AML-193 (cell line): ENCODE results near the gene TCAF1.

Experiments used
- DNase-seq, 2 experiments: peaks; one replicate each; lab custom pipeline; 2025; lab: John Stamatoyannopoulos, UW

Gene TCAF1, protein sequence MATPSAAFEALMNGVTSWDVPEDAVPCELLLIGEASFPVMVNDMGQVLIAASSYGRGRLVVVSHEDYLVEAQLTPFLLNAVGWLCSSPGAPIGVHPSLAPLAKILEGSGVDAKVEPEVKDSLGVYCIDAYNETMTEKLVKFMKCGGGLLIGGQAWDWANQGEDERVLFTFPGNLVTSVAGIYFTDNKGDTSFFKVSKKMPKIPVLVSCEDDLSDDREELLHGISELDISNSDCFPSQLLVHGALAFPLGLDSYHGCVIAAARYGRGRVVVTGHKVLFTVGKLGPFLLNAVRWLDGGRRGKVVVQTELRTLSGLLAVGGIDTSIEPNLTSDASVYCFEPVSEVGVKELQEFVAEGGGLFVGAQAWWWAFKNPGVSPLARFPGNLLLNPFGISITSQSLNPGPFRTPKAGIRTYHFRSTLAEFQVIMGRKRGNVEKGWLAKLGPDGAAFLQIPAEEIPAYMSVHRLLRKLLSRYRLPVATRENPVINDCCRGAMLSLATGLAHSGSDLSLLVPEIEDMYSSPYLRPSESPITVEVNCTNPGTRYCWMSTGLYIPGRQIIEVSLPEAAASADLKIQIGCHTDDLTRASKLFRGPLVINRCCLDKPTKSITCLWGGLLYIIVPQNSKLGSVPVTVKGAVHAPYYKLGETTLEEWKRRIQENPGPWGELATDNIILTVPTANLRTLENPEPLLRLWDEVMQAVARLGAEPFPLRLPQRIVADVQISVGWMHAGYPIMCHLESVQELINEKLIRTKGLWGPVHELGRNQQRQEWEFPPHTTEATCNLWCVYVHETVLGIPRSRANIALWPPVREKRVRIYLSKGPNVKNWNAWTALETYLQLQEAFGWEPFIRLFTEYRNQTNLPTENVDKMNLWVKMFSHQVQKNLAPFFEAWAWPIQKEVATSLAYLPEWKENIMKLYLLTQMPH

GRCh38 chr7:143901668-143902331, at the start of gene TCAF1:
Gene TCAF1, minus strand, starts transcription at chr7:143902176. Its CDS starts 25,568 bp downstream, at chr7:143876608.
- peak; percentile 72 to 83 for DNase-seq

DNA sequence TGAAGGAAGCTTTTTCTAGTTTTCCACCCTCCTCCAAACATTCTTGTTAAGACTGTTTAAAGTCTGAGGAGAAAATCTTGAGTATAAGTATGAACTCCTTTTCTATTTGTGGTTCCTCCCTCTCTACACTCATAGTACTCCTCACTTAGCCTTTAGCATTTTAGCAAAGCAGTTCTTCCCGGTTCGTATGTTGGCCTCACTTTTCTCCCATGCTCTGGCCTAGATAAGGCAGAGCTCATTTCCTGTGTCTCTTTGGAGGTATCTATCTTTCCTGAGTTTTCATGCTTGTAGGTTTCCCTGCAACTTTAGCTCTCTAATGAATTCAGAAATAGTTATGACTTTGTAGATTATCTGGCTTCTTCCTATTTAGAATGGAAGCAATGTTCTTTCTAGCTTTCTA, 46.8 kb upstream of the TCAF1 start:
- no peak for DNase-seq

DNA sequence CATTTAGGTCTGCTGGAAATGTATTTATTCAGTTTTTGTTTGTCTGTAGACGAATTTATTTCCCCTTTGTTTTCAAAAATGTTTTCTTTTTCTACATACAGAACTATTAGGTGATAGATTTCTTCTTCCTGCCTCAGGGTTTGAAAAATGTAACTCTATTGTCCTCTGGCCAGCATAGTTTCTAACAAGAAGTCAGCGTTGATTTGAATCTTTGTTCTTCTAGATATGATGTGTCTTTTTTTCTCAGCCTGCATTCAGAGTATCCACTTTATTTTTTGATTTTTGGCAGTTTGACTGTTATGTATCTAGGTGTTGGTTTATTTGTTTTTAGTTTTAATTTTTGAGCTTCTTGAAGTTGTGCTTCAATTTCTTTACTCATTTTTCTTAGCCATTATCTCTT, 45.1 kb upstream of the TCAF1 start:
- no peak for DNase-seq

- no peak for DNase-seq
Measured at GRCh38 chr7:143945423-143945822, 43.4 kb upstream of the TCAF1 start.

GRCh38 chr7:143938379-143939243, 36.6 kb upstream of the TCAF1 start:
- DNase-seq = no peak

DNA sequence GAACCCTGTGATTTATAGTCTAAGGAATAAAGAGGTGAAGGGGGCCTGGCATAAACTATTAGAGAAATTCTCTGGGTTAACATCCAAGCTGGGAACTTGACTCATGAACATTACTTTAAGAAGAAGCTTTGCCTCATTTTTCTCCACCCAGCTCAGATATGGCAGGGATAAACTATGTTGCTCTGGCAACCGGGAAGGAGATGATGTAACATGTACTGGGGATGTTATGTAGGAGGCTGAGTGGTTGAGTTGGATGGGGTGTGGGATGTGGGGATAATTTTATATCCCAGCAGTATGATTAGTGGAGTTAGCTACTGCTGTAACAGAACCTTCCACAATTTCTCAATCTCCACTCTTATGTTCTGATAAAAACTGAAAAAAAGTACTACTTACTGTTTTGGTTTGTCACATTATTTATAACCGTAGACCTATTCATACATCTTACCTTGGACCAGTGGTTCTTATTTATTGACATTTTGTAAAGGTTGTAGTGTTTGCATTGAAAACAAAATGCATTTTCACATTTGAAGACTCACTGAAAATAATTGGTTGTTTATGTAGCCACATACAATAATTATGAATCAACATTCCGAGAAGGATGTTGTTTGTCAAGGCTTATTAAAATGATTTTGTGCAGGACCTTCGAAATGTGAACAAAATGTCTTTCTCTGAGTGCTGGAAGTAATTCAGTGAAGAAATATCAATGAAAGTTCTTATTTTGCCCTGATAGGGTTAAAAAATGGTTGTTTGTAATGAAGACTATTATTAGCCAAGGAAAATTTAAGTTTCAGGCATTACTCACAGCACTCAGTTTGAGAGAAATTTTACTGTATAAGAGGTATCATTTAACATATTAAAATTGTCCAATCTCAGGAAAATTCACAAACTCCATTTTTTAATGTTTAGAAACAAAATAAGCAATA, 34.4 kb upstream of the TCAF1 start:
- no peak for DNase-seq

DNA sequence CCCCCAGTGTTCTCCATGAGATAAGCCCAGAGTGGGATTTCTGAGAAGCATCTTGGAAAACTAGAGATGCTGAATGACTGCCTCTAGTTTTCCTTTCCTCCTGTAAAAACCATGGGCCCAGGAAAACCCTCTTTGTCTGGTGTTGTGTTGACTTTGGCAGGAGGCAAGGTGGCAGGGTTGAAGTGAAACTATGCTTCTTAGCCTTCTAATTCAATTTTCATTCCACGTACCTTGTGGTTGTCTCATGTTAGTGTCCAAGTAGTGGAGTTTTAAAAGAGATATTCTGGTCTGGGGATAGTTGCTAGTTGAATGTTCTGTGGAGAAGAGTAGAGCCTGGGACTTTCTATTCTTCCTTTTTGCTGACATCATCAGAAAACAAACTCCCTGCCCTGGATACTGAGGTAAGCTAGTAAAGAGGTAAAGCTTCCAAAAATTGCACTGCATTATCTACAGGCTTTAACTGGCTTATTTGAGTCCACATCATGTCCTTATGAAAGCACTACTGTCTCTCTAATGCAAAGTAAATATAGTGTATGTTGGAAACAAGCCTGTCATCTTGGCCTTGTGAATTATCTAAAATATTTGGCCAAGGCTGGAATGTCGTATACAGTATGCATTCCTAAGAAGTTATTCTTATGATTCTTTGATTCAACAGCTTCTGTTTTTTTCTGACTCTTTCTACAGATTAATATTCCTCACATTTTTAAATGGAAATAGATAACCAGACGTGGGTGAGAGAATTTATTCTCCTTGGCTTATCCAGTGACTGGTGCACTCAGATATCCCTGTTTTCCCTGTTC, 32.8 kb upstream of the TCAF1 start, which contains the start of gene OR2F2:
Gene OR2F2, plus strand, starts transcription at position 708 of the 800 bp plus-strand sequence. Its CDS starts 0 bp downstream, at position 708.
- no peak for DNase-seq

DNA sequence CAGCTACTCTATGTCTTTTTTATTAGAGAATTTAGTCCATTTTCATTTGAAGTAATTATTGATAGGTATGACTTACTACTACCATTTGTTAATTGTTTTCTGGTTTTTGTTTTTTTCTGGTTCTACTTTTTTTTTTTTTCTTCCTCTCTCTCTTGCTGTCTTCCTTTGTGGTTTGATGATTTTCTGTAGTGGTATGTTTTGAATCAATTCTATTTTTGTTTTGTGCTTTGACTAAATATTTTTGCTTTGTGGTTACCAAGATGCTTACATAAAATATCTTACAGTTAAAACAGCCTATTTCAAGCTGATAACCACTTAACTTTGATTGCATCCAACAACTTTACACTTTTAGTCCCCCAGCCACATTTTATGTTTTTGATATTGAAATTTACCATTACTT, 29.8 kb upstream of the TCAF1 start:
- no peak for DNase-seq

- no peak for DNase-seq
Measured at GRCh38 chr7:143929224-143929920, 27.4 kb upstream of the TCAF1 start.

DNA sequence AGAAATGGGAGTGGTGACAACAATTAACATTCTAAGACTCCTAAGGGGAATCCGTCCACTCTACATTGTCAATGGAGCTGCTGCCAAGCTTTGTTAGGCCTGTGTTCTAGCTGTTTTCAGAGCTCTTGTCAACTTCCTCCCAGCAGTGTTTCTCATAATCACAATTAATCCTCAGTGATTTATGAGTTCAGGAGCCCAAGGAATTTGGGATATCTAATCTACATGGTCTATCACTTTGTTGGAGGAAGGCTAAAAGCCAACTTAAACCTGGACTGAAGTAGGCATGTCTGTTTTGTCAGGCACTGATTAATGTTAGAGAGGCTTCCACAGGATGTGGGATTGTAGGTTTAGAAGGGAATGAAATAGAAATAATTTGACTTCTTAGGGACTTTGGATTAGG, 22.9 kb upstream of the TCAF1 start:
- DNase-seq = no peak

GRCh38 chr7:143914938-143915652, 13.1 kb upstream of the TCAF1 start:
- DNase-seq = no peak

- no peak for DNase-seq
Measured at GRCh38 chr7:143913945-143914615, 12.1 kb upstream of the TCAF1 start.

DNA sequence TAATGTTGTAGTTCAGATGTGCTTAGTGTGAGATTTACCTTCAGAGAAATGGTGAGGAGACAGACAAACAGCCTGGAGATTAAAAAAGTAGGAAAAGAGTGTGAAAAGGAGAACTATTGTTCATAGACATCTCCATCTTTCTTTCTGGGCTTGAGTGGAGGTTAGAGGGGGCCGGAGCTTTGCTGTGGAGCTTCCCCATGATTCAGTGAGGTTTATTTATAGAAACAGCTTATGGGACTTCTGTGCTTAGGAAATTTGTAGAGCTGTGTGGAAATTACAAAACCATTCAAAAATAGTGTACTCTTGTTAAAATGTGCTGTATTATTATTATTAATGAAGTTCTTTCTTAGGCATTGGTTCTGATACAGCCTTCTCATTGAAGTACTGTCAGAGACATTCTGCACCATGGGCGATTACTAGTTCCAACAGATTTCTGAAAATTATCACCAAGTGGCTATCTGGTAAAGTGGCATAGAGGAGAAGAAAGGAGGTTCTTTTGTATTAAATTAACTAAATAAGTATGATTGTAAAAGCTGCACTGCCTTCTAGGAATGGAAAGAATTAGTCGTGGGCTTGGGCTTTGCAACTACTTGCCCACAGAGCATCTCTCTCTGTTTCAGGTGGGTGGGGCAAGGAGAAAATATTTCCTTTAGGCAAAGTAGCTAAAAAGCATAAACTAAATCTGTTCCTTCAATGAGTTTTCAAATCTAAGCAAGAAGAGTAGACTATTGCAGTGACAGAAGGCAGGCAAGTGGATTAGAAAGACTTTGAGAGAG, 8.7 kb upstream of the TCAF1 start:
- no peak for DNase-seq

- DNase-seq = no peak
Measured at GRCh38 chr7:143909863-143910262, 7.9 kb upstream of the TCAF1 start.

DNA sequence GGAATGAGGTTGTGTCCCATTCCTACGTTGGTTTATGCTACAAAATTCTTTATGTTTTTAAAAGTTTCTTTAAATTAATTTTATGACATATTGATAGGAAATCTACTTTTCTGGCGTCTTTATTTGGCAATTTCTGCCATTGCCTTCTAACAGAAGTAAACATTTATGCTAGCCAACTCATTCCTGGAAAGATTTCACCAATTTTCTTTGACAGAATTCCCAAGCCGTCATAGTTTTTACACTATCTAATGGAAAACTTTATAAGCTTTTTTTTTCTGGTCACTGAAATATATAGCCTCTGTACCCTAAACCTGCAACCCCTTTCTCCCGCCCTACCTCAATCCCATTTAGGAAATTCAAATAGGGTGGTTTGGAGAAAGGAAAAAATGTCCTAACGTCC, 6.1 kb upstream of the TCAF1 start:
- DNase-seq = no peak

DNA sequence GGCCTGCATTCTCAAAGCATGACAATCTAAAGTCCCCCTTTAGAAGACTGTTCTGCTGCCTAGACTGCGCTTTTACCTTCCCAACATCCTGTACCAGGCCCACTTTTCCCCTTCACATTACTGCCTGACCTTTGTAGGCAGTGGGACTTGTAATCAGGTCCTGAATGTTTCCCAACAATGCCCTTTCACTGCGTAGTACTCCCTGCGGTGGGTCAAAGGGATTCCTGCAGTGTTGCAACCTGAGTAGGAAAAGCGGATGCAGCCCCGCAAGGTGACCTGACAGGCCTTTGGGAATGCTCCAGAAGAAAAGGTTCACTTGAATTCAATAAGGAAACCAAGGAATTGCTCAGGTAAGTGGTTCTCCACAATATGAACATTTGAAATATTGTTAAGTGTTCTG, 4.9 kb upstream of the TCAF1 start:
- DNase-seq = no peak

DNA sequence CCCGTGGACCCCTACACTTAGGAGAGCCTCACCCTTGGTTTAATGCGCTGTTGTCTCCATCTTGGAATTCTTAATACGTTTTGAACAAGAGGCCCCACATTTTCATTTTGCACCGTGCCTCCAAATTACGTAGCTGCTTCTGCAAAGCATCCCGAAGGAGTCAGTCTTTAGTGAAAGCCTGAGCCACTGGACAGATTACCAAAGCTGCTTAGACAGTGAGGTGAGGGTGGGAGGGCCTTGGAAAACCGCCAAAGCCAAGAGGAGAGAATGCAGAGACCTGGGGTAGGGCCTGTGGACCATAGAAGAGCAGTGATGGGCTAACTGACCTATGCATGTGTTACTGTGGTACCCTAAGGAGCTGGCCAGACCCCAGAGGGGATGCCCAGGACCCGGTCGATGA, 4.2 kb upstream of the TCAF1 start:
- DNase-seq = no peak
